Lower lobe of right lung (tissue), 2 donors: ENCODE results near the gene NOM1. TPM values are rescaled to one million over a fixed set of nuclear protein-coding genes. Genes with fewer than 3 reads are reported as not detected.
A peak's percentile ranks its signal among the peaks of the same experiment; 100 is the strongest.

Experiments
- ATAC-seq, 2 donors: fragments of 200-7000 bp; cut with Tn5 transposase; one replicate each; pipeline ENCODE4 v1.9.1; 2020 to 2022; ENCODE audit warnings: mild to moderate bottlenecking in 2 of 2, moderate library complexity in 2 of 2
- DNase-seq: peaks from one replicate; pipeline ENCODE4 v3.0.0-alpha.2; 2020
- H3K27ac ChIP-seq: fragments of 200-600 bp; one replicate; pipeline ENCODE4 v1.8.0; 2022
- H3K27me3 ChIP-seq: fragments of 200-600 bp; one replicate; pipeline ENCODE4 v1.8.0; 2022; ENCODE audit warnings: low read depth
- H3K36me3 ChIP-seq: fragments of 200-600 bp; one replicate; pipeline ENCODE4 v1.8.0; 2022; ENCODE audit warnings: mild to moderate bottlenecking
- H3K4me1 ChIP-seq: fragments of 200-600 bp; one replicate; pipeline ENCODE4 v1.8.0; 2022
- H3K4me3 ChIP-seq: fragments of 200-600 bp; one replicate; pipeline ENCODE4 v1.8.0; 2022; ENCODE audit warnings: mild to moderate bottlenecking
- H3K9me3 ChIP-seq: fragments of 200-600 bp; one replicate; pipeline ENCODE4 v1.8.0; 2022
- intact Hi-C: fragments of 100-400 bp; cut with DNase I; formaldehyde crosslinking; loops from one replicate; pipeline ENCODE4 v1.11.0; 2022
- total RNA-seq: library from RNA; stranded (reverse); fragmentation: NEBNext Ultra II Directional; extraction: Animal tissue kit (Norgen Biotek cat#: 25700); gene quantifications from one replicate; pipeline ENCODE4 v1.2.1, GENCODE V29; 2021
- TF ChIP-seq, protein P1 (sequence below): fragments of 200-600 bp; IDR thresholded peaks from one replicate; pipeline ENCODE4 v1.8.0; 2022; ENCODE audit warnings: antibody characterized with exemption, mild to moderate bottlenecking
- donor health status: DM: no; HTN: yes; CAD: no; lungs with severe emphysema.

The NOM1 gene
- total RNA-seq, 1 donor from 2014 or later: 16.9 TPM

DNA sequence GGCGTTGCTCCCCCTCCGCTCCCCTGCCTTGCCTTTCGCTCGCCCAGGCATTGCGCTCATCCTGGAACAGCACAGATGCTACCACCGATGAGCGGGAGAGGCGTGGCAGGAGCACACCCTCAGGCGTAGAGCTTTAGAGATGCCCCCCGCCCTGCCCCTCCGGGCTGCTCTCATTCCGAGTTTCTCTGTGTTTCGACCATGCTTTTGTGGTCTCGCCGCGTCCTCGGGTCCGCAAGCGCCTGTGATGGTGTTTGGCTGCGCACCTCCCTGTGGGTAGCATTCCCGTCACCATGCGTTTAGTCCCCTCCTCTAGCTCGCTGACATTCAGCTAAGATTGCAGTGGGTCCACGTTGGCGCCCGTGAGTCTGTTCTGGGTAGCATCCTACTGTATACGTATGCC lies 18.7 kb downstream of the NOM1 start:
- TF ChIP-seq, protein P1, sequence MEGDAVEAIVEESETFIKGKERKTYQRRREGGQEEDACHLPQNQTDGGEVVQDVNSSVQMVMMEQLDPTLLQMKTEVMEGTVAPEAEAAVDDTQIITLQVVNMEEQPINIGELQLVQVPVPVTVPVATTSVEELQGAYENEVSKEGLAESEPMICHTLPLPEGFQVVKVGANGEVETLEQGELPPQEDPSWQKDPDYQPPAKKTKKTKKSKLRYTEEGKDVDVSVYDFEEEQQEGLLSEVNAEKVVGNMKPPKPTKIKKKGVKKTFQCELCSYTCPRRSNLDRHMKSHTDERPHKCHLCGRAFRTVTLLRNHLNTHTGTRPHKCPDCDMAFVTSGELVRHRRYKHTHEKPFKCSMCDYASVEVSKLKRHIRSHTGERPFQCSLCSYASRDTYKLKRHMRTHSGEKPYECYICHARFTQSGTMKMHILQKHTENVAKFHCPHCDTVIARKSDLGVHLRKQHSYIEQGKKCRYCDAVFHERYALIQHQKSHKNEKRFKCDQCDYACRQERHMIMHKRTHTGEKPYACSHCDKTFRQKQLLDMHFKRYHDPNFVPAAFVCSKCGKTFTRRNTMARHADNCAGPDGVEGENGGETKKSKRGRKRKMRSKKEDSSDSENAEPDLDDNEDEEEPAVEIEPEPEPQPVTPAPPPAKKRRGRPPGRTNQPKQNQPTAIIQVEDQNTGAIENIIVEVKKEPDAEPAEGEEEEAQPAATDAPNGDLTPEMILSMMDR: no peak
- H3K4me1 ChIP-seq: no peaks in the 10 kb centered on the region
- H3K27ac ChIP-seq: no peak overlapping the region
- DNase-seq: no peak
- H3K27me3 ChIP-seq: no peaks in the 10 kb centered on the region
- no peaks in the 10 kb centered on the region for H3K9me3 ChIP-seq
- H3K4me3 ChIP-seq: no peak overlapping the region
- intact Hi-C loops: no loop called here
- H3K36me3 ChIP-seq: peaks cover 94% of the 10 kb centered on the region
- ATAC-seq: no peak

DNA sequence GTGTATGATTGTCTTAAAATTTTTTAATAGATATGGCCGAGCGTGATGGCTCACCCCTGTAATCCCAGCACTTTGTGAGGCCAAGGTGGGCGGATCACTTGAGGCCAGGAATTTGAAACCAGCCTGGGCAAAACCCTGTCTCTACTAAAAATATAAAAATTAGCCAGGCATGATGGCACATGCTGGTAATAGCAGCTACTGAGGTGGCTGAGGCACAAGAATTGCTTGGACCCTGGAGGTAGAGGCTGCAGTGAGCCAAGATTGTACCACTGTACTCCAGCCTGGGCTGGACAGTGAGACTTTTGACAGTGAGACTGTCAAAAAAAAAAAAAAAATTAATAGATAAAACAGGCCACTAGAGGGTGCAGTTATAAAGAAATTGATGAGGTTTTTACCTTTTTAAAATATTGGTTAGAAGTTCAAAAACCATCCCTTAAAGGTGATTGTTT lies 20.5 kb downstream of the NOM1 start:
- Histone ChIP-seq H3K27ac (no peak overlapping the region), H3K4me1 (no peaks in the 10 kb centered on the region), H3K27me3 (no peaks in the 10 kb centered on the region), H3K4me3 (no peak overlapping the region), H3K36me3 (peaks cover 89% of the 10 kb centered on the region), H3K9me3 (no peaks in the 10 kb centered on the region)
- TF ChIP-seq, protein P1: peak; percentile 30
- DNase-seq (no peak), ATAC-seq (no peak)
- intact Hi-C loops: no loop called here

DNA sequence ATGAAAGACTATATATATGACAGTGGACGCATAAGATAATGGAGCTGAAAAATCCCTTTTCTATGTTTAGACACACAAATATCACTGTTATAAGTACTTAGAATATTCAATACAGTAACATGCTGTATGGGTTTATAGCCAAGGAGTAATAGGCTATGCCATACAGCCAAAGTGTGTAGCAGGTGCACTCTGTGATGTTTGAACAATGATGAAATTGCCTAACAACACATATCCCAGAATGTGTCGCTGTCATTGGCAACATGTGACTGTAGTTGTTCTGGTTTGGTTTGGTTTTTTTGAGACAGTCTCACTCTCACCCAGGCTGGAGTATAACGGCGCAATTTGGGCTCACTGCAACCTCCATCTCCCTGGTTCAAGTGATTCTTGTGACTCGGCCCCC lies 26.1 kb downstream of the NOM1 start:
- H3K27ac ChIP-seq: no peak overlapping the region
- H3K4me3 ChIP-seq: no peak overlapping the region
- DNase-seq (no peak), ATAC-seq (no peak)
- H3K4me1 ChIP-seq: no peaks in the 10 kb centered on the region
- H3K27me3 ChIP-seq: no peaks in the 10 kb centered on the region
- H3K36me3 ChIP-seq: peaks cover 38% of the 10 kb centered on the region
- intact Hi-C loops: no loop called here
- peaks cover 12% of the 10 kb centered on the region for H3K9me3 ChIP-seq
- TF ChIP-seq, protein P1: no peak

DNA sequence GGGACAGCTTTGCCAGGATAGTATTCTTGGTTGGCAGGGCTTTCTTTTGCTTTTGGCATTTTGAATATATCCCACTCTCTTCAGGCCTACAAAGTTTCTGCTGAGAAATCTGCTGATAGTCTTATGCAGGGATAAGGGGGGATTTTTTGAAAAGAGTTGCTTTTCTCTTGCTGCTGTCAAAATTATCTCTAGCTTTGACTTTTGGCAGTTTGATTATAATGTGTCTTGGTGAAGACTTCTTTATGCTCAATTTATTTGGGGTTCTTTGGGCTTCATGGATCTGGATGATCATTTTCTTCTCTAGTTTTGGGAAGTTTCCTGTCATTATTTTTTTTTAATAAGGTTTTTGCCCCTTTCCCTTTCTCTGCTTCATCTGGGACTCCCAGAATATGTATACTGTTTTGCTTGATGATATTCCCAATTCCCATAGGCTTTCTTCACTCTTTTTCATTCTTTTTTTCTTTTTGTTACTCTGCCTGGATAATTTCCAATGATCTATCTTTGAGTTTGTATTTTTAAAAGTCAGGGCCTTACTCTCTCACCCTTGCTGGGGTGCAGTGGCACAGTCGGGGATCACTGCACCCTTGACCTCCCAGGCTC lies 29.6 kb downstream of the NOM1 start:
- peaks cover 12% of the 10 kb centered on the region for H3K9me3 ChIP-seq
- intact Hi-C loops: no loop called here
- H3K4me1 ChIP-seq: no peaks in the 10 kb centered on the region
- H3K27me3 ChIP-seq: no peaks in the 10 kb centered on the region
- DNase-seq (no peak), ATAC-seq (no peak)
- H3K4me3 ChIP-seq: no peak overlapping the region
- TF ChIP-seq, protein P1: no peak
- H3K27ac ChIP-seq: no peak overlapping the region
- H3K36me3 ChIP-seq: peaks cover 6% of the 10 kb centered on the region

DNA sequence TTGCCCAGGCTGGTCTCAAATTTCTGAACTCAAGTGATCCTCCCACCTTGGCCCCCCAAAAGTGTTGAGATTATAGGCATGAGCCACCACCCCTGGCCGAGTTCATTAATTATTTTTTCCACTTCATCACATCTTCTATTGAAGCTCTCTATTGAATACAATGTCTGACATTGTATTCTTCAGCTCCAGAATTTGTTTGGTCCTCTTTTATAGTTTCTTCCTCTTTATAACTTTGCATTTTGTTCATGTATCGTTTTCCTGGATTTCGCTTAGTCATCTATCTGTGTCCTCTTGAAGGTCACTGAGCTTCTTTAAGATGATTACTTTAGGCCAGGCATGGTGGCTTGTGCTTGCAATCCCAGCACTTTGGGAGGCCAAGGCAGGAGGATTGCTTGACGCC lies 30.2 kb downstream of the NOM1 start:
- DNase-seq: no peak
- Histone ChIP-seq H3K4me3 (no peak overlapping the region), H3K36me3 (peaks cover under 1% of the 10 kb centered on the region), H3K27me3 (no peaks in the 10 kb centered on the region), H3K4me1 (no peaks in the 10 kb centered on the region), H3K27ac (no peak overlapping the region), H3K9me3 (peaks cover 12% of the 10 kb centered on the region)
- TF ChIP-seq, protein P1: no peak
- intact Hi-C loops: no loop called here
- no peak for ATAC-seq
